Naive thymus-derived CD4-positive, alpha-beta T cell (primary cell): ENCODE data around the gene CYTH2. TPM values are rescaled to one million over a fixed set of nuclear protein-coding genes. Genes with fewer than 3 reads are reported as not detected.

Experiments used
- ATAC-seq: fragments of 150-1000 bp; cut with Tn5 transposase; 2 replicates; pipeline ENCODE4 v1.10.0; 2021; ENCODE audit warnings: mild to moderate bottlenecking, moderate library complexity
- CTCF ChIA-PET: fragments of 350-600 bp; sonication (Branson Sonifier 250); formaldehyde crosslinking; loops from one replicate; lab custom pipeline; 2021; ENCODE audit warnings: antibody characterized with exemption; lab: Charles Lee
- POLR2A ChIA-PET: fragments of 350-600 bp; sonication (Branson Sonifier 250); formaldehyde crosslinking; loops from one replicate; lab custom pipeline; 2021; ENCODE audit warnings: antibody characterized with exemption, inconsistent platforms; lab: Charles Lee
- DNase-seq, 9 donors: peaks; one replicate each; pipeline versions ENCODE4 v3.0.0 to v3.0.0-alpha.2; 2020 to 2022; ENCODE audit warnings: mixed read lengths in 1 of 9
- H3K27ac ChIP-seq: one replicate; pipeline ENCODE4 v1.7.0; 2013; ENCODE audit warnings: mild to moderate bottlenecking, low read depth, low read length, moderate library complexity
- H3K27me3 ChIP-seq, 2 donors: one replicate each; pipeline ENCODE4 v1.7.0; 2013; ENCODE audit warnings: low read length in 2 of 2, mild to moderate bottlenecking in 2 of 2, moderate library complexity in 2 of 2; ENCODE audit not compliant: control insufficient read depth in 2 of 2, insufficient read depth in 2 of 2
- H3K36me3 ChIP-seq, 3 experiments: 1 replicate in 2 of 3; 2 replicates in 1 of 3; pipeline ENCODE4 v1.7.0; 2013; ENCODE audit warnings: low read length in 3 of 3, mild to moderate bottlenecking in 3 of 3, moderate library complexity in 1 of 3; ENCODE audit not compliant: insufficient read depth in 3 of 3, control insufficient read depth in 2 of 3
- H3K4me1 ChIP-seq, 2 donors: one replicate each; pipeline ENCODE4 v1.7.0; 2013; ENCODE audit warnings: low read length in 2 of 2, mild to moderate bottlenecking in 2 of 2, moderate library complexity in 1 of 2; ENCODE audit not compliant: control insufficient read depth in 2 of 2, insufficient read depth in 2 of 2
- H3K4me3 ChIP-seq: 2 replicates; pipeline ENCODE4 v1.7.0; 2013; ENCODE audit warnings: mild to moderate bottlenecking, low read length
- H3K9me3 ChIP-seq, 3 experiments: 1 replicate in 2 of 3; 2 replicates in 1 of 3; pipeline ENCODE4 v1.7.0; 2013; ENCODE audit warnings: low read length in 3 of 3; ENCODE audit not compliant: control insufficient read depth in 2 of 3
- H3K27ac Mint-ChIP-seq, 9 donors: one replicate each; pipeline ENCODE4 v1.8.0; 2020 to 2022; ENCODE audit warnings: mixed read lengths in 9 of 9, mild to moderate bottlenecking in 8 of 9, moderate library complexity in 5 of 9, inconsistent platforms in 2 of 9
- H3K27me3 Mint-ChIP-seq, 5 donors: one replicate each; pipeline ENCODE4 v1.8.0; 2021 to 2022; ENCODE audit warnings: mixed read lengths in 5 of 5, mild to moderate bottlenecking in 1 of 5
- H3K36me3 Mint-ChIP-seq, 5 donors: one replicate each; pipeline ENCODE4 v1.8.0; 2020 to 2022; ENCODE audit warnings: mixed read lengths in 5 of 5, mild to moderate bottlenecking in 3 of 5, inconsistent platforms in 1 of 5
- H3K4me1 Mint-ChIP-seq, 7 donors: one replicate each; pipeline ENCODE4 v1.8.0; 2020 to 2022; ENCODE audit warnings: mixed read lengths in 7 of 7, mild to moderate bottlenecking in 3 of 7, inconsistent platforms in 1 of 7
- H3K4me3 Mint-ChIP-seq, 10 donors: one replicate each; pipeline ENCODE4 v1.8.0; 2020 to 2022; ENCODE audit warnings: mild to moderate bottlenecking in 10 of 10, mixed read lengths in 10 of 10, moderate library complexity in 6 of 10, inconsistent platforms in 2 of 10
- H3K9me3 Mint-ChIP-seq, 11 donors: one replicate each; pipeline ENCODE4 v1.8.0; 2020 to 2022; ENCODE audit warnings: mixed read lengths in 11 of 11, mild to moderate bottlenecking in 4 of 11, inconsistent platforms in 1 of 11, moderate library complexity in 1 of 11
- intact Hi-C, 2 donors: fragments of 100-400 bp; cut with micrococcal nuclease; formaldehyde crosslinking; loops; one replicate each; pipeline ENCODE4 v1.15.1; 2023
- polyA plus RNA-seq, 2 donors: library from polyadenylated mRNA; unstranded; fragments of 300-500 nt; fragmentation: Illumina TruSeq; gene quantifications; one replicate each; pipeline ENCODE4 v1.2.3, GENCODE V29; 2021
- total RNA-seq, 6 experiments: library from RNA in 5 of 6; stranded (reverse) in 5 of 6; gene quantifications; 1 replicate in 5 of 6; 2 replicates in 1 of 6; pipeline ENCODE4 v1.2.3 and lab custom pipeline; 2021 to 2026

Gene CYTH2, protein sequence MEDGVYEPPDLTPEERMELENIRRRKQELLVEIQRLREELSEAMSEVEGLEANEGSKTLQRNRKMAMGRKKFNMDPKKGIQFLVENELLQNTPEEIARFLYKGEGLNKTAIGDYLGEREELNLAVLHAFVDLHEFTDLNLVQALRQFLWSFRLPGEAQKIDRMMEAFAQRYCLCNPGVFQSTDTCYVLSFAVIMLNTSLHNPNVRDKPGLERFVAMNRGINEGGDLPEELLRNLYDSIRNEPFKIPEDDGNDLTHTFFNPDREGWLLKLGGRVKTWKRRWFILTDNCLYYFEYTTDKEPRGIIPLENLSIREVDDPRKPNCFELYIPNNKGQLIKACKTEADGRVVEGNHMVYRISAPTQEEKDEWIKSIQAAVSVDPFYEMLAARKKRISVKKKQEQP
- total RNA-seq = 10 to 100 TPM; 41.0 to 82.1 (median 54.9) TPM
- polyA plus RNA-seq = 10 to 100 TPM; 23.6 to 37.3 TPM
- total RNA-seq (lab: John Stamatoyannopoulos, UW) = 96.2 reads per million, percentile 84 among the genes with 10 or more reads in this experiment

GRCh38 chr19:48469289-48469881, at the start of gene CYTH2:
Gene CYTH2, plus strand, starts transcription at chr19:48469369. Its CDS starts 139 bp downstream, at chr19:48469508.
- ATAC-seq (no peak), DNase-seq (peak in 1 of 9 donors; percentile 81)
- Histone ChIP-seq H3K4me1 (peaks cover 7 to 15% of the 10 kb centered on the region in 2 donors), H3K27ac (peak within 1 kb of the TSS; percentile 86), H3K9me3 (no peaks in the 10 kb centered on the region), H3K27me3 (no peaks in the 10 kb centered on the region), H3K36me3 (peaks cover 0 to 49% (median 3%) of the 10 kb centered on the region in 3 experiments), H3K4me3 (peak within 1 kb of the TSS; percentile 93)
- Mint-ChIP-seq H3K27ac (peak within 1 kb of the TSS; percentile 85 to 96 (median 90)), H3K36me3 (peaks cover 4 to 6% (median 4%) of the 10 kb centered on the region in 5 donors), H3K4me3 (peak within 1 kb of the TSS; percentile 81 to 96 (median 92)), H3K4me1 (peaks cover 0 to 32% (median 18%) of the 10 kb centered on the region in 7 donors), H3K27me3 (no peaks in the 10 kb centered on the region), H3K9me3 (no peaks in the 10 kb centered on the region)
- intact Hi-C loops = loop anchor here (1.0 to 5.0 kb wide), 19 partner anchors 11 to 1407 kb away; partner anchors contain the start of genes GRWD1 (in 2 of the 2), RPL18 (in 2 of the 2), SPHK2 (in 2 of the 2) and AKT1S1 (in 1 of the 2)
- ChIA-PET POLR2A (interaction anchor here (0.6 to 2.2 kb wide), 5 partner anchors 11 to 149 kb away, joined by 3 to 15 read pairs (median 4); partner anchors contain the start of gene GRWD1), CTCF (interaction anchor here (1.6 kb wide), 1 partner anchor 21 kb away, joined by 13 read pairs; no protein-coding TSS in a partner anchor)

GRCh38 chr19:48421548-48421947, 47.6 kb upstream of the CYTH2 start:
- Mint-ChIP-seq H3K36me3 (no peaks in the 10 kb centered on the region), H3K27me3 (peaks cover 0 to 6% (median 5%) of the 10 kb centered on the region in 5 donors), H3K4me1 (peaks cover 9 to 19% (median 13%) of the 10 kb centered on the region in 7 donors), H3K27ac (no peak overlapping the region), H3K4me3 (no peak overlapping the region), H3K9me3 (no peaks in the 10 kb centered on the region)
- ChIA-PET POLR2A (no interaction called here), CTCF (no interaction called here)
- H3K4me1 ChIP-seq = no peaks in the 10 kb centered on the region
- H3K36me3 ChIP-seq = no peaks in the 10 kb centered on the region
- intact Hi-C loops = no loop called here
- DNase-seq (no peak), ATAC-seq (no peak)
- no peak overlapping the region for H3K4me3 ChIP-seq
- no peak overlapping the region for H3K27ac ChIP-seq
- no peaks in the 10 kb centered on the region for H3K27me3 ChIP-seq
- no peaks in the 10 kb centered on the region for H3K9me3 ChIP-seq

GRCh38 chr19:48424694-48425219, 44.4 kb upstream of the CYTH2 start:
- no peaks in the 10 kb centered on the region for H3K9me3 Mint-ChIP-seq
- H3K4me1 ChIP-seq = no peaks in the 10 kb centered on the region
- H3K27ac ChIP-seq = no peak overlapping the region
- H3K27me3 Mint-ChIP-seq = peaks cover 0 to 6% (median 5%) of the 10 kb centered on the region in 5 donors
- no peaks in the 10 kb centered on the region for H3K9me3 ChIP-seq
- H3K4me3 Mint-ChIP-seq = no peak overlapping the region
- no peaks in the 10 kb centered on the region for H3K36me3 Mint-ChIP-seq
- ChIA-PET CTCF (no interaction called here), POLR2A (no interaction called here)
- DNase-seq (no peak), ATAC-seq (peak; percentile 27)
- no peak overlapping the region for H3K27ac Mint-ChIP-seq
- no peak overlapping the region for H3K4me3 ChIP-seq
- no peaks in the 10 kb centered on the region for H3K27me3 ChIP-seq
- no peaks in the 10 kb centered on the region for H3K36me3 ChIP-seq
- peaks cover 0 to 6% (median 5%) of the 10 kb centered on the region in 7 donors for H3K4me1 Mint-ChIP-seq
- intact Hi-C loops = no loop called here

- Histone ChIP-seq H3K27me3 (no peaks in the 10 kb centered on the region), H3K36me3 (no peaks in the 10 kb centered on the region), H3K9me3 (no peaks in the 10 kb centered on the region), H3K27ac (no peak overlapping the region), H3K4me1 (no peaks in the 10 kb centered on the region), H3K4me3 (no peak overlapping the region)
- POLR2A ChIA-PET = no interaction called here
- no peak for DNase-seq
- Mint-ChIP-seq H3K4me1 (peaks cover 0 to 8% (median 5%) of the 10 kb centered on the region in 7 donors), H3K27me3 (peaks cover 0 to 5% (median 0%) of the 10 kb centered on the region in 5 donors), H3K36me3 (no peaks in the 10 kb centered on the region), H3K9me3 (no peaks in the 10 kb centered on the region), H3K4me3 (no peak overlapping the region), H3K27ac (no peak overlapping the region)
- CTCF ChIA-PET = interaction anchor here (0.7 kb wide), 1 partner anchor 218 kb away, joined by 3 read pairs; no protein-coding TSS in a partner anchor
- no peak for ATAC-seq
- intact Hi-C loops = no loop called here
Observed at GRCh38 chr19:48428670-48429069, 40.5 kb upstream of the CYTH2 start.

DNA sequence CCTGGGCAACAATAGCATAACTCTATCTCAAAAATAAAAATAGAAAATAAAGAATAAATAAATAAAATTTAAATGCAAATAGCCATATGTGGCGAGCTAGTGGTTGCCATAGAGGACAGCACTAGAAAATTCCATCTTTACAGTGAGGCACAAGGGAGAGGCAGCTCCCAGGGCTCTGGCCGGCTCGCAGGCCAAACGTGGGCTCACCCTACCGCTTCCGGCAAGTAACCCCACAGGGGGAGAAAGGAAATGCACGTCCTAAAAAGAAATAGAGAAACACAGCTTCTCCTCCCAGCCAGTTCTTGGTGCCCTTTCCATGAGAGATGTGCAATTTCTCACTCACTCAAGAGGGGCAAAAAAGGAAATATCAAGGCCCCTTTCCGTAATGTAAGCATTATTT, 35.8 kb upstream of the CYTH2 start:
- Mint-ChIP-seq H3K27ac (no peak overlapping the region), H3K4me1 (peaks cover 0 to 3% (median 0%) of the 10 kb centered on the region in 7 donors), H3K4me3 (no peak overlapping the region), H3K36me3 (no peaks in the 10 kb centered on the region), H3K27me3 (peaks cover 7 to 17% (median 13%) of the 10 kb centered on the region in 5 donors), H3K9me3 (no peaks in the 10 kb centered on the region)
- intact Hi-C loops = no loop called here
- Histone ChIP-seq H3K4me1 (no peaks in the 10 kb centered on the region), H3K4me3 (no peak overlapping the region), H3K27ac (no peak overlapping the region), H3K9me3 (no peaks in the 10 kb centered on the region), H3K27me3 (no peaks in the 10 kb centered on the region), H3K36me3 (no peaks in the 10 kb centered on the region)
- ChIA-PET POLR2A (no interaction called here), CTCF (no interaction called here)
- ATAC-seq (no peak), DNase-seq (no peak)

DNA sequence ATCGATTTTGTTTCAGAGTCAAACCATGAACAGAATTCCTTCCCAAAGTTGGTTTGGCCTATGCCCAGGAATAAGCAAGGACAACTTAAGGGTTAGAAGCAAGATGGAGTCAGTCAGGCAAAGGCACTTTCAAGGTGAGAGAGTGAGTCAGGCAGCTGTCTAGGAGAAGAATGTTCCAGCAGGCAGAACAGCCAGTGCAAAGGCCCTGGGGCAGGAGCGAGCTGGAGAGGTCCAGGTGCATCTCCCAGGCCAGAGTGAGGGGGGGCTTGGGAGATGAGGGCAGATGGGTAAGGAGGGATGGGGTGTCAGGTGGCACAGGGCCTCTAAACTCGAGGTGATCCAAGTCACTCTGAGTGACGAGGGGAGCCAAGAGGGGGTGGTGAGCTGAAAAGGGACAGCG, 32.6 kb upstream of the CYTH2 start:
- H3K27me3 ChIP-seq = peaks cover 0 to under 1% of the 10 kb centered on the region in 2 donors
- ATAC-seq = no peak
- no peak for DNase-seq
- CTCF ChIA-PET = interaction anchor here (1.2 kb wide), 1 partner anchor 148 kb away, joined by 3 read pairs; no protein-coding TSS in a partner anchor
- H3K36me3 ChIP-seq = no peaks in the 10 kb centered on the region
- no peaks in the 10 kb centered on the region for H3K9me3 ChIP-seq
- no peak overlapping the region for H3K4me3 ChIP-seq
- Mint-ChIP-seq H3K4me1 (peaks cover 0 to 3% (median 0%) of the 10 kb centered on the region in 7 donors), H3K27me3 (peaks cover 10 to 32% (median 18%) of the 10 kb centered on the region in 5 donors), H3K27ac (no peak overlapping the region), H3K36me3 (no peaks in the 10 kb centered on the region), H3K9me3 (peaks cover 0 to 1% (median 0%) of the 10 kb centered on the region in 11 donors), H3K4me3 (no peak overlapping the region)
- H3K4me1 ChIP-seq = no peaks in the 10 kb centered on the region
- no peak overlapping the region for H3K27ac ChIP-seq
- POLR2A ChIA-PET = no interaction called here
- intact Hi-C loops = no loop called here
